GM12801 (cell line): ENCODE data around the gene CNTN5.

Source experiments
- TF ChIP-seq, protein P1 (sequence below): IDR thresholded peaks from one replicate; pipeline ENCODE4 v1.5.1; 2011; ENCODE audit warnings: control low read depth; ENCODE audit not compliant: insufficient read length; ENCODE audit errors: extremely low read depth

Gene CNTN5

DNA sequence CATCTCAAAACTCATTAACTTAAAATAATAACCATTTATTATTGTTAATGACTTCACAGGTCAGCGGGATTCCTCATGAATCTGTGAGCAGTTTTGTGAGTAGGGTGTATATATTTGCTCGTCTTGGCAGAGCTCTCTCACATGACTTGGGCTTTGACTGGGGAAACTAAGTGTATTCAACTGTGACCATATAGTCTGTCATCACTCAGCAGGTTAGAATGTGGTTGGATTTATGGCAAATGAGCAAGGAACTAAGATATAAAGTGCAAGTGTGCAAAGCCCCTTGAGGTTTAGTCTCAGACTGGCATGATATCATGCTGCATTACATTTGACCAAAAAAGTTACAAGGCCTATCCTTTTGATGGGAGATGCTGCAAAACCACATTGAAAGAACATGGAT, 254.8 kb downstream of the CNTN5 start:
- TF ChIP-seq, protein P1, sequence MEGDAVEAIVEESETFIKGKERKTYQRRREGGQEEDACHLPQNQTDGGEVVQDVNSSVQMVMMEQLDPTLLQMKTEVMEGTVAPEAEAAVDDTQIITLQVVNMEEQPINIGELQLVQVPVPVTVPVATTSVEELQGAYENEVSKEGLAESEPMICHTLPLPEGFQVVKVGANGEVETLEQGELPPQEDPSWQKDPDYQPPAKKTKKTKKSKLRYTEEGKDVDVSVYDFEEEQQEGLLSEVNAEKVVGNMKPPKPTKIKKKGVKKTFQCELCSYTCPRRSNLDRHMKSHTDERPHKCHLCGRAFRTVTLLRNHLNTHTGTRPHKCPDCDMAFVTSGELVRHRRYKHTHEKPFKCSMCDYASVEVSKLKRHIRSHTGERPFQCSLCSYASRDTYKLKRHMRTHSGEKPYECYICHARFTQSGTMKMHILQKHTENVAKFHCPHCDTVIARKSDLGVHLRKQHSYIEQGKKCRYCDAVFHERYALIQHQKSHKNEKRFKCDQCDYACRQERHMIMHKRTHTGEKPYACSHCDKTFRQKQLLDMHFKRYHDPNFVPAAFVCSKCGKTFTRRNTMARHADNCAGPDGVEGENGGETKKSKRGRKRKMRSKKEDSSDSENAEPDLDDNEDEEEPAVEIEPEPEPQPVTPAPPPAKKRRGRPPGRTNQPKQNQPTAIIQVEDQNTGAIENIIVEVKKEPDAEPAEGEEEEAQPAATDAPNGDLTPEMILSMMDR: no peak

DNA sequence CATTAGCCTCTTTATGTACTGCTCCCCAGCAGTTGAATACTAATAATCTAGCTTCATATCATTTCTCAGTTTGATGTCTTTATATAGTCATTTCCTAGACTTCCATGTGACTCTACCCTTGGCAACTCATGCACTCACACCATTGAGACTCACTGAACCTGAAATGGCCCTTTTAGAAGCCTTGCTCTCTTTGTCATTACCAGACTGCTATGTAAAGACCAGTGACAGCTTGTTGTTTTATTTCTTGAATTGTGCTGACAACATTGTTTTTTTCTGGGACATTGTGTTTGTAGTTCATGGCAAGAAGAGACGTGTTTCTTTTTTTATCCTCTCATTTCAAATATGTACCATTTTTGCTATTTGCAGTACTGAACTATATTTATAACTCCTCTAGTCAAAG, 256.5 kb downstream of the CNTN5 start:
- TF ChIP-seq, protein P1: no peak

DNA sequence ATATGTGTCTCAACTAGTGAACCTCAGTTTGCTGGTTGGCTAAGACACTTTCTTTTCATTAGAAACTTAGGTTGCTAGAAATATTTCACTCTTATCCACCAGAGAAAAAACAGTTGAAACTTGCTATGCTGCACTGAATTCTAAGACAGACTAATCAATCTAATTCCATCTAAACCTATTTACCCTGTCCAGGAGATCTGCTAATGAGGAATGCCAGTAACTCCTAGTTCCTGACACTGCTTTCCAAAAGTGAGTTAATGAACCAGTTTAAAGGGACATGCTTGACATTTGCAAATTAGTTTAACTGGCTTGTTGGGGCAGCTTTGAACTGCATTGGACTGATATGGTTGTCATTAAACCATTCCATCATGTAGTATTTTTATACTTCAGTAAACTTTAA, 258.5 kb downstream of the CNTN5 start:
- TF ChIP-seq, protein P1: no peak

DNA sequence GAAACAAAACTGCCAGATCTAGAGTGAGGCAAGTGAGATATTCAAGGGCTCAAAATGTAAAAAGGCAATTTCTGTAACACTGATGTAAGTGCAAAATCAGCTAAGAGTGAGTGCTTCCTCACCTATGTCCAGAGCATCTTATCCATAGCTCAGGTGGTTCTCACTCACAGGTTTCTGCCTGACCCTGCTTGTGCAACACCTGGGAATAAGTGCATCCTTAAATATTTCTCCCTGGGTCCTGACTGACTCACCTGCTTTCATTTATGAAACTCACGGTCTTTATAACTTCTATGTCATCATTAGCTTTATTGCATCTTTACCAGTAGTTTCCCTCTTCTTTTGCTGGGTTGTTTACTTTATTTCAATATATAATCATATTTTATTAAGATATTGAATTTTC, 260.6 kb downstream of the CNTN5 start:
- TF ChIP-seq, protein P1: no peak

DNA sequence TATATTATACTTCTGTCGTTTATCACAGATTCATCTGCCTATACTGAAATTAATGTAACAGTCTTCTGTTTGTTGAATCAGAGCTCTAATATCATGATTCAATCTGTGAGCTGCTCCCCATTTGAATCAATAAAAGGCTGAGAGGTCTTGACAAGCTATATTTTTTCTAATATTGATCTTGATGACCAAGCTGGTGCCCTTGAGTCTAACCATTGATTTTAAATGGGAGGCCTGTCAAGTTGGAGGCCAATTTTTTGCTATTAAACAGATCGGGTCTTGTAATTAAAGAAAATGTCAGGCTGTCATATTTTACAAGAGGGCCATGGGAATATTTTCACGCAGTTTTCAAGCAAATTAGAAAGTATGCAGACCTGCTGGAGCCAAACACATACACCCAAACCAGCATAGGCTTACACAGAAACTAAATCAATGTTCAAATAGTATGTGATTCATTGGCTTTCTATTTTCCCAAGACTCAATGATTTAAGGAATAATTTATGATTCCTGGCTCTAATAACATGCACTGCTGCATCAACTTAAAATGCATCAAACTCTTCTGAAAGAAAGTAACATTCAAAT, 286.9 kb downstream of the CNTN5 start:
- TF ChIP-seq, protein P1: no peak

DNA sequence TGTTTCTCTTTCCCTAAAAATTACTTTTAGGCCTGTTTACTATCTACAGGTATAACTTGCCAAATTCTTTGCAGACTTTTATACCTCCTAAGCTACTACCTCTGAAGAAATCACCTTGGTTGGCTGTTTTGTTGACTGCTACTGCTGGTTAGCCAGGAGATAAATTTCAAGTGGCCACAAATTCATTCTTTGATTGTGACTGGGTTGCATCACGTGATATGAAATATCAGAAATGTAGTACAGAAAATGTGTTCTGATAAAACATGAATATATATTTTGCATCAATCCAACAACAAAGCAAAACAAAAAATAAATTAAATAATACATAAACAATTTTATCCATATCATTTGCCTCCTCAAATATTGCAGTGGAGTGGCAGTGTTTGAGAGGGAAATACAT, 291.1 kb downstream of the CNTN5 start:
- TF ChIP-seq, protein P1: no peak

DNA sequence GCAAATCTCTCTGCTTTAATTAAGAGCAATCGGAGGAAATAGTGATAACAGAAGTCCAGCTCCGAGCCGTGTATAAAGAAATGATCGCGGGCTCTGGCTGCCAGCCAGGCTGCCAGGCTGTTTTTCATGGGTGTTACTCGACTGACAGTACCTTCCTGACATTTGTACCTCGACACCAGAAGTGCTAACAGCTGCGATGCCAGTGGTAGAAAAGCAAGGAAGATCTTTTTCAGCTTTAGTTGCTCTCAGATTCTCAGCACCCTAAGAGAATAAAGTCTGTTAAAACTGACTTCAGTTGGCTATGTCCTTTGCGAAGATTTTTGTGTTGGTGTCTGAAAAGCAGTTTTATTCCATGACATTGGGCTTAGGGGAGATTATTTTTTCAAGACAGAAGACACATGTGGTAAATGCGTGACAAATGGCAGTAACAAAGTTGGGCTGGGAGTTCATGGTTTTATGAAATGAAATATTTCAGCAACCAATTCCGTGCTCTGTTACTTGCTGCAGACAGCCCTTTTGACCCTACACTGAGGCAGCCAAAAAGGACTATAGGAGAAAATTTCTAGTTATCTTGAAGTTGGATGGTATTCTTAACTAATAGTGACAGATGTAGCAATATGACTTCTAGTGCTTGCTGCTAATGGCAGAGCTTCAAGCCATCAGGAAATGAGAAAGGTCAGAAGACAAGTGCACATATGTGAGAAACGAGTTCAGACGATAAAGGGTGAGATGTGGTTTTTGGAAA, 296.2 kb downstream of the CNTN5 start:
- TF ChIP-seq, protein P1: no peak
